GM21526 (cell line): ENCODE results near the gene KCND3.

Experiments
- ATAC-seq: cut with Tn5 transposase; IDR thresholded peaks from one replicate; pipeline ENCODE4 v1.9.1; 2021; ENCODE audit warnings: moderate library complexity; ENCODE audit not compliant: unreplicated experiment, low FRiP score

The KCND3 gene

GRCh38 chr1:111989531-111990025 is at the start of gene KCND3:
Gene KCND3, minus strand, starts transcription at chr1:111989668.
- ATAC-seq: no peak

- ATAC-seq: no peak
Observed at GRCh38 chr1:112034277-112034676, 44.8 kb upstream of the KCND3 start.

DNA sequence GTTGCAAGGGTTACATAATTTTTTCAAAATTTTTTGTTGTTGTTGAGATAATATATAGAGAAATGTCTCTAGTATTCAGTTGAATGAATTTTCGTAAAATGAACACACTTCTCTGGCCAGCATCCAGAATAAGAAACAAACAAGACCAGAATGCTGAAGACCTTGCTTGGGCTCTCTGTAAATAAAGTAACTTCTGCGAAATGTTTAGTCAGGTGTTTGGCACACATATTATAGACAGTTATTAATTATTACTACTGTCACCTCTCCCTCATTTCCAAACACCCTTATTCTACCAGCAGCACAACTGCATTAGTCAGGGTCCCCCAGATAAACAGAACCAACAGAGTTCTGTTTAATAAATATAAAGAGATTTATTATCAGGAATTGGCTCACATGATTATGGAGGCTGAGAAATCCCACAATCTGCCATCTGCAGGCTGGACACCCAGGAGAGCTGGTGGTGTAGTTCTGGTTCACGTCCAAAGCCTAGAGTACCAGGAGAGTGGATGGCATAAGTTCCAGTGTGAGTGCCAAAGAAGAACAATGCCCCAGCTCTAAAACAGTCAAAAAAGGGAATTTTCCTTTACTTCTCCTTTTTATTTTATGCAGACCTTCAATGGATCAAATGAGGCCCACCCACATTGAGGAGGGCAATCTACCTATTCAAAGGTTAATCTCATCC is 44.1 kb upstream of the KCND3 start:
- ATAC-seq: no peak

DNA sequence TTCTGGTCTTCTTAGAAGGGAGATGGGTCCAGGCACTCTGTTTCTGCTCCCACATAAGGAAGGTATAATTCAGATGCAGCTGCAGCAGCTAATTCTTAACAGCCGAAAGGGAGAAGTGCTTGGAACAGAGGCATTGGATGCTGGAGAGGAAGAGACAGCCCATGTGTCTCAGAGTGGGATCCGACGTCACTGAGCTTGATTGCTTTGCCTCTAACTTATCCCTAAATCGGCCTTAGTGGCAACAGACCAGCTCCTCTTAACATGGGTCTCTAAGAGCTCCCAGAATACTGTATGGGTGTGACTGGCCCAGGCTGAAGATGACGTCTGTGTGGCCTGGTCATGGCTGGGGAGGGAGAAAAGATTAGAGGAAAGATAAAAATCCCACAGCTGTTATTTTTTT is 40.7 kb upstream of the KCND3 start:
- ATAC-seq: no peak

DNA sequence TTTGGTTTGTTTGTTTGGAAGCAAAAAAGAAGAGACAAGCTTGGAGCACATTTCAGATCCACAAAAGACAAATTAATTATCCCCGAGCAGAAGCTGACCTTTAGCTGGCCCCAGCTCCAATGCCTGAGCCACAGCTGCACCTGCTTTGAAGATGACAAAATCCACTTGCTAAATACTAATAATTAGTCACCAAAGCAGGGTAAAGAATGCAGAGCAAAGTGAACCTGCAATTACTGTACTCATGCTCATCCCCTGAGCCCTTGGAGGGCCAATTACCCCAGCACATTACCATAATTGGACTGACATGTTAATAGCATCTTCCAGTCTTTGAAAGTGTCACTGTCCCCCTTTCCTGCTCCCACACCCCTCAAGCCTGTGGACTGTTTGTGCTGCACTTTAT is 38.2 kb upstream of the KCND3 start:
- no peak for ATAC-seq

DNA sequence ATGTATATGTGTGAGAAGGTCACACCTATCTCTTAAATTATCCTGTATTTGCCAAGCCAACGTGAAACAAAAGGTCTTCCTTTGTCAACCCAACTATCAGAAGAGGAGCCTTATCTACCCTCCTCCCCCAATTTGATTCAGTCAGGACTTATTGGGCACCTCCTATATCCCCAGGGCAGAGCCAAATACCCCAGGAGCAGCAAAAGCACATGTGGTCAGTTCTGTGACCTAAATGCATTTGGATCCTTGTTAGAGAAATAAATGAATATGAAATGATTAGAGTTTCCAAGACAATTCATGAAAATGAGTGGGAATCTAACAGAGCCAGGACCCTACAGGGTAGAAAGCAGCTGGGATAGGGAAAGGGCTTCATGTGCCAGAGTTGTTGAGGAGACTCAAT is 37.0 kb upstream of the KCND3 start:
- no peak for ATAC-seq

GRCh38 chr1:112026016-112026415 is 36.5 kb upstream of the KCND3 start:
- ATAC-seq: no peak

DNA sequence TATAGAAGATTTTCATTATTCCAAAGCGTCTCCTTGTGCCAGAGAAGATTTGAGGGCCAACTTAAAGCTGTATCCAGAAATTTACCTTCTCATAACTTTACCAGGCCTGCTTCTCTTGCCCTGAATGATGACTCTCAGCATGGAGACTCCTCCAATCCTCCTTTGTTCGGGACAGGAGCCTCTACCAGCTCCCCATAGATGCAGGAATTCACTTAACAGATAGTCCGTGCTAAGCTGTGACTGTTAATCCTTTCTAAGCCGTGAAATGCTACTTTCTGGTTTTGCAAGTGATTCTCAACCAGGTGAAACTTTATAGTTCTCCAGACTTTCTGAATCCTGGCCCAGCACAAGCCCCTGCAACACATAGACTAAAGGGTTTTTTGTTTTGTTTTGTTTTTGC is 31.8 kb upstream of the KCND3 start:
- ATAC-seq: no peak

- ATAC-seq: no peak
Observed at GRCh38 chr1:112017183-112017582, 27.7 kb upstream of the KCND3 start.

GRCh38 chr1:112012823-112013222 is 23.4 kb upstream of the KCND3 start:
- ATAC-seq: no peak

GRCh38 chr1:112011202-112011601 is 21.7 kb upstream of the KCND3 start:
- no peak for ATAC-seq

DNA sequence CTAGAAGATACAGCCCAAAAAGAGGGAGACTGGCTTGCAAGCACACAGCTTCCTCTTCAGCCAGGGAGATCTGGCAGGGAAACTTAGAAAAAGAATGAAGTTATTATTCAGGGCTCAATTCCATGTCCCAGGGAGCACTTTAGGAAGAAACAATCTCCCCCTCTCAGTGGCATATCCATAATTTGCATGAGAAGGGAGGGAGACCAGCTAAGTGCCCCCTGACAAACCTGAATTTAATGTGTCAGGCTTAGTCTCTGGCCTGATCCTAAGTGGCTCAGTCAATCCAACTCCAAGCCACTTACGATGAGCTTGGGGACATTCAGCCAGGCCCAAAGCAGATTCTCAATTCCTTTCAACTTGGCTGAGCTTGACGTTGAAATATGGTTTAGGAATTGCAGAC is 17.7 kb upstream of the KCND3 start:
- no peak for ATAC-seq

GRCh38 chr1:112006416-112007025 is 17.1 kb upstream of the KCND3 start:
- ATAC-seq: no peak

- no peak for ATAC-seq
Observed at GRCh38 chr1:112004076-112004475, 14.6 kb upstream of the KCND3 start.

- no peak for ATAC-seq
Observed at GRCh38 chr1:112002514-112002913, 13.0 kb upstream of the KCND3 start.

GRCh38 chr1:112001436-112001835 is 12.0 kb upstream of the KCND3 start:
- no peak for ATAC-seq

DNA sequence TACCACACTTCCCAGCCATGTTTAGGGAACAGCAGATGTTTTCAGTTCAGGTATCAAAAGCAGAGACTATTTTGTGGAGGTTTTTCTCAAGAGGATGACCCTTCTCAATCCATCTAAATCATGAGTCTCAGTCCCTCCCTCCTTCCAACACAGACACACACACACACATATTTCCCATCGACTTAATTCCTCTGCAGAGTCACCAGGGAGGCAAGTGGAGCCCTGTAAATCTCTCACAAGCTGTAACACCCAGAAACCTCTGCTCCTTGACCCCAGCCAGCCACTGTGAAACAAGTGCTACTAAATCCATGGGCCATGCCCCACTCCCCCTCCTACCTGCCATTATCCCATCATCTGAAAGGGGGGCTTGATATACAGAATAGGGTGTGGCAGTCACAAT is 10.6 kb upstream of the KCND3 start:
- no peak for ATAC-seq

- no peak for ATAC-seq
Observed at GRCh38 chr1:111998332-111998731, 8.9 kb upstream of the KCND3 start.

DNA sequence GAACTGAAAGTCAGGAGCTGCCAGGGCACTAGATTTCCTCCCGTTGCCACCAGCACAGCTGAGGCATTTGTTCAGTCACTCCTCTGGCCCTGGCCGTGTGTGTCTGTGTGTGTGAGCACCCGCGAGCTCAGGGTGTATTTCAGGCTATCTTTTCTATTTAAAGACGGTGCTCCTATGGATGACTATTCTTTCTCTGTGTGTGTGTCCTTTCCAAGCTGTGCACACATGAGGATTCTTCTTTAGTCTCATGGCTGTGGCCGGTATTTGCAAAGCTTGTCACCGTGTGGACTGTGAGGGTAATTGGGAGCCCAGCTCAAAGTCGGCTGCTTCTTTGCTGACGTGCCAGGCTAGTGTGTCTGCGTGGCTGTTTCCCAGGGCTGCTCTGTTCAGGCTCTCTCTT is 3.0 kb upstream of the KCND3 start:
- ATAC-seq: no peak

DNA sequence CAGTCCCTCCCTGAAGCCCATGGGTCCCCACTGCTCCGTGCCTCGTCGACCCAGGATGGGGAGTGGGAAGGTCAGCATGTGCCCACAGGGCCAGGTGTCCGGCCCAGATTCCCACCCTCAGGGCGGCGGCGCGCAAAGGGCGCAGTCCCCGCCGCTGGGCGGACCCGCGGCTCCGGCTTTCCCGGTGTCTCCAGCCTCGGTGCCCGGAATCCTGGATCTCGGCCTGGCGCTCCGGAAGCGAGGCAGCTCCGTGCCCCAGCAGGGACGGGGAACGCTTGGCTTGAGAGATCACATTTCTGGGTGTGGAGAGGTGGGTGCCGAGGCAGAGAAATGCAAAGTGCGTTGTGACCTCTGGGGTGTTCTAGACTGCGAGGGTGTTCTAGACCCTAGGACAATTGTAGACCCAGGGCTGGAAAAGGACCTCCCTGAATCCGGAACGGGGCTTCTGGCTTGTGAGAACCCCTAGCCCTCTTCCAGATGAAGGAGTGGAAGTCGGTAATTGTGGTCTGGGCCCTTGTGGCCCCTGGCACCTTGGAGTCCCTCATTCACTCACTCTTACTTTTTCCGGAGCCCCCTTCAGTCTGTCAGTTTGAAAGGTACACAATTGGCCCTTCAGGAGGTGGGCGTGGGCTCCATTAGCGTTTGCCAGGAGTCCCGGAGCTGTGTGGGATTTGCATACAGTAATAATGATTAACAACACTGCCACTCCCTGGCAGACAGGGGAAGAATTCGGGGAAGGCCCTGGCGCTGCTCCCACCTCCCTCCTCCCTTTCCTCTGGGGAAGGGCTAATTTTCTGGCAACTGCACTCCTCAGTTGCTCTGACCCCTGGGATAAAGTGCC is 1.6 kb upstream of the KCND3 start:
- no peak for ATAC-seq

- no peak for ATAC-seq
Observed at GRCh38 chr1:111990026-111990877, 784 bp upstream of the KCND3 start.
